ENCODE measurements around the gene PTPRN2. TPM values are rescaled to one million over a fixed set of nuclear protein-coding genes. Genes with fewer than 3 reads are reported as not detected.

The PTPRN2 gene
- total RNA-seq, 1 donor from 2014 or later = 2.4 TPM

GRCh38 chr7:158282461-158283001, 305.1 kb downstream of the PTPRN2 start:
- Histone ChIP-seq H3K27me3 (ENCODE audit: control insufficient read depth, insufficient read depth, low read length) (no peaks in the 10 kb centered on the region), H3K36me3 (ENCODE audit: control insufficient read depth, insufficient read depth, low read length) (no peaks in the 10 kb centered on the region), H3K4me3 (ENCODE audit: low read depth, low read length) (no peak overlapping the region)
- DNase-seq (ENCODE audit: low read depth) = no peak
- no peak for TF ChIP-seq CTCF (IDR thresholded peaks at IDR 0.05; ENCODE audit: insufficient read depth, low read length, poor library complexity, severe bottlenecking)

DNA sequence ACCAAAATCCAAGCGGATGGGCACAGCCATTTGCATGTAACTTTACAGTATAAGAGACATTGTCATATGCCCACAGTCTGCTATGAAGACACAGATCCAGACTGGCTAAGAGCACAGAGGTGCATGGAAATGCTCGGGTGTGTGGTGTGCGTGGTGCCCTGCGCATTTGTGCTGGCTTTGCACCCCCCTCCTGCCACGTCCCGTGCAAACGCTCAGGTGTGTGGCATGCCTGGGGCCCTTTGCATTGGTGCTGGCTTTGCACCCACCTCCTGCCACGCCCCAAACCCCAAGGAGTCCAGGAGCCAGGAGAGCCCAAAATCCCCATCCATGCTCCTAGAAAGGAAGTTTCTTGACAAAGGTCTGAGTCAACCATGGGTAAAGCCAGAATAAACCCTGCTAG, 306.2 kb downstream of the PTPRN2 start:
- TF ChIP-seq CTCF (IDR thresholded peaks at IDR 0.05; ENCODE audit: insufficient read depth, low read length, poor library complexity, severe bottlenecking) = no peak
- DNase-seq (ENCODE audit: low read depth) = no peak
- Histone ChIP-seq H3K4me3 (ENCODE audit: low read depth, low read length) (no peak overlapping the region), H3K36me3 (ENCODE audit: control insufficient read depth, insufficient read depth, low read length) (no peaks in the 10 kb centered on the region), H3K27me3 (ENCODE audit: control insufficient read depth, insufficient read depth, low read length) (no peaks in the 10 kb centered on the region)

GRCh38 chr7:158280448-158281144, 307.0 kb downstream of the PTPRN2 start:
- Histone ChIP-seq H3K27me3 (ENCODE audit: control insufficient read depth, insufficient read depth, low read length) (no peaks in the 10 kb centered on the region), H3K4me3 (ENCODE audit: low read depth, low read length) (no peak overlapping the region), H3K36me3 (ENCODE audit: control insufficient read depth, insufficient read depth, low read length) (no peaks in the 10 kb centered on the region)
- DNase-seq (ENCODE audit: low read depth) = no peak
- no peak for TF ChIP-seq CTCF (IDR thresholded peaks at IDR 0.05; ENCODE audit: insufficient read depth, low read length, poor library complexity, severe bottlenecking)

- DNase-seq (ENCODE audit: low read depth) = no peak
- no peaks in the 10 kb centered on the region for H3K36me3 ChIP-seq (ENCODE audit: control insufficient read depth, insufficient read depth, low read length)
- TF ChIP-seq CTCF (IDR thresholded peaks at IDR 0.05; ENCODE audit: insufficient read depth, low read length, poor library complexity, severe bottlenecking) = no peak
- no peak overlapping the region for H3K4me3 ChIP-seq (ENCODE audit: low read depth, low read length)
- no peaks in the 10 kb centered on the region for H3K27me3 ChIP-seq (ENCODE audit: control insufficient read depth, insufficient read depth, low read length)
Observed at GRCh38 chr7:158279539-158280447, 307.8 kb downstream of the PTPRN2 start.

GRCh38 chr7:158278745-158279320, 308.8 kb downstream of the PTPRN2 start:
- DNase-seq (ENCODE audit: low read depth) = no peak
- Histone ChIP-seq H3K36me3 (ENCODE audit: control insufficient read depth, insufficient read depth, low read length) (no peaks in the 10 kb centered on the region), H3K27me3 (ENCODE audit: control insufficient read depth, insufficient read depth, low read length) (no peaks in the 10 kb centered on the region), H3K4me3 (ENCODE audit: low read depth, low read length) (no peak overlapping the region)
- TF ChIP-seq CTCF (IDR thresholded peaks at IDR 0.05; ENCODE audit: insufficient read depth, low read length, poor library complexity, severe bottlenecking) = no peak

All from kidney epithelial cell (primary cell).